Measurements from ENCODE around the gene MTR.
"Not testable (repeated sequence)": the region's sequence is repeated elsewhere in the genome, so short reads cannot be mapped to it uniquely, and the experiment has no call there.

DNA sequence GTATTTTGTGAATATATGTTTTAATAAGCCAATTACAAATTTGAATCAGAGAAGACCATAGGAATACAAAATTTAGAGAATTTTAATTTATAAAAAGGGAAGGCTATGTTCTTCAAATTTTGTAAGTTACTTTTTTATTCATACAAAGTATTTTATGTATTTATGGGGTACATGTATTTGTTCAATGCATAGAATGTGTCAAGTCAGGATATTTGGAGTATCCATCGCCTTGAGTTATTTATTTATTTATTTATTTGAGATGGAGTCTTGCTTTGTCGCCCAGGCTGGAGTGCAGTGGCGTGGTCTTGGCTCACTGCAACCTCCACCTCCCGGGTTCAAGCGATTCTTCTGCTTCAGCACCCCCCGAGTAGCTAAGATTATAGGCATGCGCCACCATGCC, 116.0 kb downstream of the MTR start:
- TF ChIP-seq, protein P1, sequence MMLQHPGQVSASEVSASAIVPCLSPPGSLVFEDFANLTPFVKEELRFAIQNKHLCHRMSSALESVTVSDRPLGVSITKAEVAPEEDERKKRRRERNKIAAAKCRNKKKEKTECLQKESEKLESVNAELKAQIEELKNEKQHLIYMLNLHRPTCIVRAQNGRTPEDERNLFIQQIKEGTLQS (IDR thresholded peaks at IDR 0.05): not testable (repeated sequence)
- TF ChIP-seq EZH2phosphoT487 (IDR thresholded peaks at IDR 0.05; ENCODE audit: borderline replicate concordance); JUND (IDR thresholded peaks at IDR 0.05); ELF1 (IDR thresholded peaks at IDR 0.05; ENCODE audit: borderline replicate concordance, low read depth): not testable (repeated sequence)
- TF ChIP-seq, protein P2, sequence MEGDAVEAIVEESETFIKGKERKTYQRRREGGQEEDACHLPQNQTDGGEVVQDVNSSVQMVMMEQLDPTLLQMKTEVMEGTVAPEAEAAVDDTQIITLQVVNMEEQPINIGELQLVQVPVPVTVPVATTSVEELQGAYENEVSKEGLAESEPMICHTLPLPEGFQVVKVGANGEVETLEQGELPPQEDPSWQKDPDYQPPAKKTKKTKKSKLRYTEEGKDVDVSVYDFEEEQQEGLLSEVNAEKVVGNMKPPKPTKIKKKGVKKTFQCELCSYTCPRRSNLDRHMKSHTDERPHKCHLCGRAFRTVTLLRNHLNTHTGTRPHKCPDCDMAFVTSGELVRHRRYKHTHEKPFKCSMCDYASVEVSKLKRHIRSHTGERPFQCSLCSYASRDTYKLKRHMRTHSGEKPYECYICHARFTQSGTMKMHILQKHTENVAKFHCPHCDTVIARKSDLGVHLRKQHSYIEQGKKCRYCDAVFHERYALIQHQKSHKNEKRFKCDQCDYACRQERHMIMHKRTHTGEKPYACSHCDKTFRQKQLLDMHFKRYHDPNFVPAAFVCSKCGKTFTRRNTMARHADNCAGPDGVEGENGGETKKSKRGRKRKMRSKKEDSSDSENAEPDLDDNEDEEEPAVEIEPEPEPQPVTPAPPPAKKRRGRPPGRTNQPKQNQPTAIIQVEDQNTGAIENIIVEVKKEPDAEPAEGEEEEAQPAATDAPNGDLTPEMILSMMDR (IDR thresholded peaks at IDR 0.05 in 2 of 3, conservative IDR thresholded peaks at IDR 0.05 in 1 of 3; ENCODE audit: borderline replicate concordance in 1 of 3, insufficient read depth in 1 of 3, low read depth in 2 of 3, low read length in 2 of 3): not testable (repeated sequence)
- TF ChIP-seq, protein P3, sequence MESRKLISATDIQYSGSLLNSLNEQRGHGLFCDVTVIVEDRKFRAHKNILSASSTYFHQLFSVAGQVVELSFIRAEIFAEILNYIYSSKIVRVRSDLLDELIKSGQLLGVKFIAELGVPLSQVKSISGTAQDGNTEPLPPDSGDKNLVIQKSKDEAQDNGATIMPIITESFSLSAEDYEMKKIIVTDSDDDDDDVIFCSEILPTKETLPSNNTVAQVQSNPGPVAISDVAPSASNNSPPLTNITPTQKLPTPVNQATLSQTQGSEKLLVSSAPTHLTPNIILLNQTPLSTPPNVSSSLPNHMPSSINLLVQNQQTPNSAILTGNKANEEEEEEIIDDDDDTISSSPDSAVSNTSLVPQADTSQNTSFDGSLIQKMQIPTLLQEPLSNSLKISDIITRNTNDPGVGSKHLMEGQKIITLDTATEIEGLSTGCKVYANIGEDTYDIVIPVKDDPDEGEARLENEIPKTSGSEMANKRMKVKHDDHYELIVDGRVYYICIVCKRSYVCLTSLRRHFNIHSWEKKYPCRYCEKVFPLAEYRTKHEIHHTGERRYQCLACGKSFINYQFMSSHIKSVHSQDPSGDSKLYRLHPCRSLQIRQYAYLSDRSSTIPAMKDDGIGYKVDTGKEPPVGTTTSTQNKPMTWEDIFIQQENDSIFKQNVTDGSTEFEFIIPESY (IDR thresholded peaks at IDR 0.05; ENCODE audit: extremely low read depth, insufficient replicate concordance, low read length): not testable (repeated sequence)

All from HCT116 (cell line).